Measurements from ENCODE around the gene KIDINS220. TPM values are rescaled to one million over a fixed set of nuclear protein-coding genes. Genes with fewer than 3 reads are reported as not detected.

Gene KIDINS220
- total RNA-seq, 1 donor from 2014 or later = 60.0 TPM

GRCh38 chr2:8860239-8860638, 22.8 kb upstream of the KIDINS220 start:
- no peak overlapping the region for H3K27ac ChIP-seq (replicated peaks)
- intact Hi-C loops (cut with micrococcal nuclease) = no loop called here
- no peaks in the 10 kb centered on the region for H3K36me3 ChIP-seq

GRCh38 chr2:8858910-8859309, 21.5 kb upstream of the KIDINS220 start:
- Histone ChIP-seq H3K4me3 (no peak overlapping the region), H3K9me3 (replicated peaks) (no peaks in the 10 kb centered on the region), H3K36me3 (no peaks in the 10 kb centered on the region), H3K27me3 (ENCODE audit: low read depth) (no peaks in the 10 kb centered on the region), H3K4me1 (no peaks in the 10 kb centered on the region), H3K27ac (replicated peaks) (no peak overlapping the region)
- no peak for TF ChIP-seq CTCF (IDR thresholded peaks at IDR 0.05; ENCODE audit: borderline replicate concordance)
- no peak for DNase-seq
- intact Hi-C loops (cut with micrococcal nuclease) = no loop called here

More at GRCh38 chr2:8860239-8860638, 22.8 kb upstream of the KIDINS220 start:
- no peak overlapping the region for H3K4me3 ChIP-seq
- H3K9me3 ChIP-seq (replicated peaks) = no peaks in the 10 kb centered on the region
- H3K27me3 ChIP-seq (ENCODE audit: low read depth) = no peaks in the 10 kb centered on the region
- no peaks in the 10 kb centered on the region for H3K4me1 ChIP-seq
- DNase-seq = no peak
- no peak for TF ChIP-seq CTCF (IDR thresholded peaks at IDR 0.05; ENCODE audit: borderline replicate concordance)

GRCh38 chr2:8858264-8858663, 20.9 kb upstream of the KIDINS220 start:
- DNase-seq = no peak
- H3K27me3 ChIP-seq (ENCODE audit: low read depth) = no peaks in the 10 kb centered on the region
- intact Hi-C loops (cut with micrococcal nuclease) = no loop called here
- H3K4me1 ChIP-seq = no peaks in the 10 kb centered on the region
- no peaks in the 10 kb centered on the region for H3K36me3 ChIP-seq
- H3K9me3 ChIP-seq (replicated peaks) = no peaks in the 10 kb centered on the region
- TF ChIP-seq CTCF (IDR thresholded peaks at IDR 0.05; ENCODE audit: borderline replicate concordance) = no peak
- H3K4me3 ChIP-seq = no peak overlapping the region
- no peak overlapping the region for H3K27ac ChIP-seq (replicated peaks)

GRCh38 chr2:8857709-8858108, 20.3 kb upstream of the KIDINS220 start:
- no peak for DNase-seq
- Histone ChIP-seq H3K36me3 (no peaks in the 10 kb centered on the region), H3K4me3 (no peak overlapping the region), H3K4me1 (no peaks in the 10 kb centered on the region), H3K27ac (replicated peaks) (no peak overlapping the region), H3K27me3 (ENCODE audit: low read depth) (no peaks in the 10 kb centered on the region), H3K9me3 (replicated peaks) (no peaks in the 10 kb centered on the region)
- TF ChIP-seq CTCF (IDR thresholded peaks at IDR 0.05; ENCODE audit: borderline replicate concordance) = no peak
- intact Hi-C loops (cut with micrococcal nuclease) = no loop called here

GRCh38 chr2:8856176-8856575, 18.8 kb upstream of the KIDINS220 start:
- intact Hi-C loops (cut with micrococcal nuclease) = no loop called here
- H3K27me3 ChIP-seq (ENCODE audit: low read depth) = no peaks in the 10 kb centered on the region
- no peaks in the 10 kb centered on the region for H3K9me3 ChIP-seq (replicated peaks)
- no peaks in the 10 kb centered on the region for H3K4me1 ChIP-seq
- H3K36me3 ChIP-seq = no peaks in the 10 kb centered on the region
- TF ChIP-seq CTCF (IDR thresholded peaks at IDR 0.05; ENCODE audit: borderline replicate concordance) = no peak
- no peak overlapping the region for H3K27ac ChIP-seq (replicated peaks)
- DNase-seq = no peak
- H3K4me3 ChIP-seq = no peak overlapping the region

- no peaks in the 10 kb centered on the region for H3K4me1 ChIP-seq
- no peaks in the 10 kb centered on the region for H3K9me3 ChIP-seq (replicated peaks)
- H3K4me3 ChIP-seq = no peak overlapping the region
- no peak for TF ChIP-seq CTCF (IDR thresholded peaks at IDR 0.05; ENCODE audit: borderline replicate concordance)
- H3K27ac ChIP-seq (replicated peaks) = no peak overlapping the region
- intact Hi-C loops (cut with micrococcal nuclease) = no loop called here
- no peaks in the 10 kb centered on the region for H3K27me3 ChIP-seq (ENCODE audit: low read depth)
- no peak for DNase-seq
- no peaks in the 10 kb centered on the region for H3K36me3 ChIP-seq
Measured at GRCh38 chr2:8855010-8855409, 17.6 kb upstream of the KIDINS220 start.

Data from left ventricle myocardium inferior (tissue), 1 donor.